NCI-H748 (cell line): ENCODE measurements around the gene SH3RF3.

Experiments
- DNase-seq: peaks from one replicate; lab custom pipeline; 2025; ENCODE audit not compliant: unreplicated experiment; lab: John Stamatoyannopoulos, UW

SH3RF3 gene

GRCh38 chr2:109117780-109118179, 11.2 kb upstream of the SH3RF3 start:
- DNase-seq: no peak

GRCh38 chr2:109118321-109118720, 10.7 kb upstream of the SH3RF3 start:
- no peak for DNase-seq

- no peak for DNase-seq
Measured at GRCh38 chr2:109120166-109120565, 8.8 kb upstream of the SH3RF3 start.

- peak; percentile 27 for DNase-seq
Measured at GRCh38 chr2:109120686-109121085, 8.3 kb upstream of the SH3RF3 start.

GRCh38 chr2:109123586-109124201, 5.3 kb upstream of the SH3RF3 start:
- no peak for DNase-seq

GRCh38 chr2:109124982-109125592, 3.9 kb upstream of the SH3RF3 start:
- DNase-seq: peak; percentile 59

- DNase-seq: no peak
Measured at GRCh38 chr2:109125593-109126500, 3.2 kb upstream of the SH3RF3 start.

GRCh38 chr2:109126501-109126860, 2.5 kb upstream of the SH3RF3 start:
- DNase-seq: no peak

- DNase-seq: no peak
Measured at GRCh38 chr2:109127556-109127955, 1.4 kb upstream of the SH3RF3 start.

GRCh38 chr2:109128048-109128615, 873 bp upstream of the SH3RF3 start:
- peak; percentile 78 for DNase-seq

GRCh38 chr2:109129356-109129920, 433 bp downstream of the SH3RF3 start:
- DNase-seq: peak; percentile 48

- DNase-seq: no peak
Measured at GRCh38 chr2:109129921-109130722, 1.1 kb downstream of the SH3RF3 start.

GRCh38 chr2:109130723-109130995, 1.7 kb downstream of the SH3RF3 start:
- DNase-seq: no peak

GRCh38 chr2:109131777-109132176, 2.8 kb downstream of the SH3RF3 start:
- DNase-seq: no peak

- no peak for DNase-seq
Measured at GRCh38 chr2:109132626-109133025, 3.6 kb downstream of the SH3RF3 start.

- no peak for DNase-seq
Measured at GRCh38 chr2:109133746-109134145, 4.7 kb downstream of the SH3RF3 start.

- DNase-seq: no peak
Measured at GRCh38 chr2:109134741-109135358, 5.8 kb downstream of the SH3RF3 start.

- peak; percentile 33 for DNase-seq
Measured at GRCh38 chr2:109135359-109136197, 6.6 kb downstream of the SH3RF3 start.

- DNase-seq: no peak
Measured at GRCh38 chr2:109136542-109136941, 7.5 kb downstream of the SH3RF3 start.
